ENCODE measurements around the gene CYLD. TPM values are rescaled to one million over a fixed set of nuclear protein-coding genes. Genes with fewer than 3 reads are reported as not detected.

The CYLD gene
- total RNA-seq, 2 experiments from 2014 or later, result 143 to 146 TPM

DNA sequence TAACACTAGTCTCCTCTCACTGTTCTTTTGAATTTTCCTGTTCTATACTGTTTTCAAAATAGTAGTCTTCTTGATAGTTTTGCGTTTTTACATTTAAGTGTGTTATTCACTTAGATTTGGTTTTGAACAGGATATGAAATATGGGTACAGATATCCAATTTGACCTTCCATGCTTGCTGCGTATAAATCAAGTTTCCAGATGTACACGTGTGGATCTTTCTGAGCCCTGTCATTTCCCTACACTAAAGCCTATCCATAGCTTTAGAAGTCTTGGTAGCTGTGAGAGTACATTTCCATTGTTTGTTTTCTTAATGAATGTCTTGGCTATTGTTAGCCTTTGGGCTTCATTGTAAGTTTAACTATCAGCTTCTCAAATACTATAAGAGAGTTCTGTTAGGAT, 20.4 kb downstream of the CYLD start:
- ChIA-PET POLR2A (no interaction called here), CTCF (no interaction called here)

DNA sequence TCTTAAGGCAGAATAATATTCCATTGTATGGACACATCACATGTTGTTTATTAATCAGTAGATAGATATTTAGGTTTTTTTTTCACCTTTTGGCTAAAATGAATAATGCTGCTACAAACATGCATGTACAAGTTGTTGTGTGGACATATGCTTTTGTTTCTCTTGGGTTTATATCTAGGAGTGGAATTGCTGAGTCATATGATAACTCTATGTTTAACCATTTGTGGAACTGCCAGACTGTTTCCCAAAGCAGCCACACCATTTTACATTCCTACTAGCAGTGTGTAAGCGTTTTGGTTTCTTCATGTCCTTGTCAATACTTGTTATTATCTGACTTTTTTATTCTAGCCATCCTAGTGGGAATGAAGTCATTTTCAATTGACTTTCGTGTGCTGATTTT, 21.3 kb downstream of the CYLD start:
- CTCF ChIA-PET, result no interaction called here
- POLR2A ChIA-PET, result no interaction called here

DNA sequence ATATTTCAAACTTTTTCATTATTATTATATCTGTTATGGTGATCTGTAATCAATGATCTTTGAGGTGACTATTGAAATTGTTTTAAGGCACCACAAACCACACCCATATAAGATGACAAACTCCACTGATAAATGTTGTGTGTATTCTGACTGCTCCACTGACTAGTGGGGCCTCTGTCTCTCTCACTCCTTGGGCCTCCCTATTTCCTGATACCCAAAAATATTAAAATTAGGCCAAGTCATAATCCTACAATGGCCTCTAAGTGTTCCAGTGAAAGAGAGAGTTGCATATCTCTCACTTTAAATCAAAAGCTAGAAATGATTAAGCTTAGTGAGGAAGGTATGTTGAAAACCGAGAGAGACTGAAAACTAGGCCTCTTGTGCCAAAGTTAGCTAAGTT, 23.4 kb downstream of the CYLD start:
- CTCF ChIA-PET, result interaction anchor here (1.0 to 2.3 kb wide), 4 partner anchors 10 to 98 kb away, joined by 3 to 12 read pairs (median 4); no protein-coding TSS in a partner anchor
- POLR2A ChIA-PET, result no interaction called here

DNA sequence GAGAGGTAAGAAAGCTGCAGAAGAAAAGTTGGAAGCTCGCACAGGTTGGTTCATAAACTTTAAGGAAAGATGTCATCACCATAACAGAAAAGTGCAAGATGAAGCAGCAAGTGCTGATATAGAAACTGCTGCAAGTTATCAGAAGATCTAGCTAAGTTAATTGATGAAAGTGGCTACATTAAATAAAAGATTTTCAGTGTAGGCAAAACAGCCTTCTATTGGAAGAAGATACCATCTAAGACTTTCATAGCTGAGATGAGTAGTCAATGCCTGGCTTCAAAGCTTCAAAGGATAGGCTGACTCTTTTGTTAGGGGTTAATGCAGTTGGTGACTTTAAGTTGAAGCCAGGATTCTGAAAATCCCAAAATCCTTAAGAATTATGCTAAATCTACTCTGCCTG, 24.0 kb downstream of the CYLD start:
- ChIA-PET CTCF (interaction anchor here (1.0 to 2.3 kb wide), 4 partner anchors 9 to 99 kb away, joined by 3 to 12 read pairs (median 4); no protein-coding TSS in a partner anchor), POLR2A (no interaction called here)

DNA sequence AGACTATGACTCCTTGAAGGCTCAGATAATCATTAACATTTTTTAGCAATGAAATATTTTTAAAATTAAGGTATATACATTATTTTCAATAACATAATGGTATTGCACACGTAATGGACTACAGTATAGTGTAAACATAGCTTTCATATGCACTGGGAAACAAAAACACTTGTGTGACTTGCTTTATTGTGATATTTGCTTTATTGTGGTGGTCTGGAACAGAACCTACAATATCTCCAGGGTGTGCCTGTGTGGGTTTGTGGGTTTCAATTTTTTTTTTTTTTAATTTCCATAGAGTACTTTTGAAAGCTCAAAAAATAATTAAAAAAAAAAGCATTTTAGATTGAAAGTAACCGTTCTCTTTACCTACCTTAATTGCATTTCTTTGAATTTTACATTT, 25.3 kb downstream of the CYLD start:
- ChIA-PET CTCF (no interaction called here), POLR2A (interaction anchor here (0.6 kb wide), 1 partner anchor 57 kb away, joined by 3 read pairs; no protein-coding TSS in a partner anchor)

DNA sequence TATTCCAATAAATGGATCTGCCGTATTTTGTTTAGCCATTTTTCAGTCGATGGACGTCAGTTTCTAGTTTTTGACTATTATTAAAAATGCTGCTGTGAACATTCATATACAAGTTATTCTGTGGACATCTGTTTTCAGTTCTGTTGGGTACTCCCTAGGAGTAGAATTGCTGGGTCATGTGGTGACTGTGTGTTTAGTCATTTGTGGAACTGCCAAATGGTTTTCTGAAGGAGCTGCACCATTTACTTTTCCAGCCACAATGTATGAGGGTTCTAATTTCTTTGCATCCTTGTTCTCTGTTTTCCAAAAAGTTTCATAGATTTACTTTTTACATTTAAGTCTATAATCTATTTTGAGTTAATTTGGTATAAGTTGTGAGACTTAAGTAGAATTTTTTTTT, 29.5 kb downstream of the CYLD start:
- POLR2A ChIA-PET, result no interaction called here
- CTCF ChIA-PET, result no interaction called here

DNA sequence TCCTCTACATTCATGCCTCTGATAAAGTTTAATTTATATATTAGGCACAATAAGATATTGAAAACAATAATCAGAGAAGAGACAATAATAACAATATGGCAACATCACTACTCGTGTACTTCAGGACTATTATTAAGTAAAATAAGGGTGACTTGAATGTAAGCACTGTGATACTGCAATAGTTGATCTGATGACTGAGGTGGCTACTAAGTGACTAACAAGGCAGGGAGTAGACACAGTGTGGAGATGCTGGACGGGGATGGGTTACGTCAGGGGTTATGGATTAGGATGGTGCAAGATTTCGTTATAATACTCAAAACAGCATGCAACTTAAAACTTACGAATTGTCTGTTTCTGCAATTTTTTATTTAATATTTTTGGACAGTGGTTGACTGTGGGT, 32.5 kb downstream of the CYLD start:
- POLR2A ChIA-PET, result no interaction called here
- CTCF ChIA-PET, result interaction anchor here (1.3 kb wide), 1 partner anchor 9 kb away, joined by 3 read pairs; no protein-coding TSS in a partner anchor

DNA sequence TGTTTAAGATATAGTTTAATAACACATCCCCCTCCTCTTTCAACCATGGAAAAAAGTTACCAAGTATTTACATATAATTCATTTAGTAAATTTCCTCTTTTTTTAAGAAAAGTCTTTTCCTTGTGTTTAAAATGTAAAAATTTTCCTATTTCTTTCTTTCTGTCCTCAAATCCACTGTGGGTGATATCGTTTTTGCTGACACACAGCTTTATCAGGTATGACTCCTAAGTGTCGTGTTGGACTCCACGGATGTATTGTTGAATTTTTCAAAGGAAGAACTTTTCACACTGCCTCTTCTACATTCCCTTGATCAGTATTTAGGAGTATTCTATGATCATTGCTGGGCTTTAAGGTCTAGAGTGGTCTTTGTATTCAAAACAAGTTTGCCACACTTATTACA, 33.1 kb downstream of the CYLD start:
- ChIA-PET POLR2A (no interaction called here), CTCF (interaction anchor here (1.3 kb wide), 1 partner anchor 9 kb away, joined by 3 read pairs; no protein-coding TSS in a partner anchor)

DNA sequence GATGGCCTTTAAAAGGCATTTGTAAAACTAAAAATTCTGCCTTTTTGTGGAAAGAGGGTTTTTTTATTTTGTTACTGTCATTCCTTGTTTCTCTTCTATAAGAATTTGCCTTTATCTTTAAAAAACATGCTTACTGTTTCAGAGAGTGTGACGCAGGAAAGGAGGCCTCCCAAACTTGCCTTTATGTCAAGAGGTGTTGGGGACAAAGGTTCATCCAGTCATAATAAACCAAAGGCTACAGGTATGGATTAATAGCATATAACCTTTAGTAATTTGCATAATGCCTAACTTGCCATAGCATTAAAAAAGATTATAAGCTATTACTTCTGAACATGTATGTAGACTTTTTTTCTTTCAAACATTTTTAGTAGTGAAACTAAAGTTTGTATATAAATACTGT, 34.2 kb downstream of the CYLD start:
- ChIA-PET CTCF (interaction anchor here (1.3 kb wide), 1 partner anchor 10 kb away, joined by 3 read pairs; no protein-coding TSS in a partner anchor), POLR2A (no interaction called here)

DNA sequence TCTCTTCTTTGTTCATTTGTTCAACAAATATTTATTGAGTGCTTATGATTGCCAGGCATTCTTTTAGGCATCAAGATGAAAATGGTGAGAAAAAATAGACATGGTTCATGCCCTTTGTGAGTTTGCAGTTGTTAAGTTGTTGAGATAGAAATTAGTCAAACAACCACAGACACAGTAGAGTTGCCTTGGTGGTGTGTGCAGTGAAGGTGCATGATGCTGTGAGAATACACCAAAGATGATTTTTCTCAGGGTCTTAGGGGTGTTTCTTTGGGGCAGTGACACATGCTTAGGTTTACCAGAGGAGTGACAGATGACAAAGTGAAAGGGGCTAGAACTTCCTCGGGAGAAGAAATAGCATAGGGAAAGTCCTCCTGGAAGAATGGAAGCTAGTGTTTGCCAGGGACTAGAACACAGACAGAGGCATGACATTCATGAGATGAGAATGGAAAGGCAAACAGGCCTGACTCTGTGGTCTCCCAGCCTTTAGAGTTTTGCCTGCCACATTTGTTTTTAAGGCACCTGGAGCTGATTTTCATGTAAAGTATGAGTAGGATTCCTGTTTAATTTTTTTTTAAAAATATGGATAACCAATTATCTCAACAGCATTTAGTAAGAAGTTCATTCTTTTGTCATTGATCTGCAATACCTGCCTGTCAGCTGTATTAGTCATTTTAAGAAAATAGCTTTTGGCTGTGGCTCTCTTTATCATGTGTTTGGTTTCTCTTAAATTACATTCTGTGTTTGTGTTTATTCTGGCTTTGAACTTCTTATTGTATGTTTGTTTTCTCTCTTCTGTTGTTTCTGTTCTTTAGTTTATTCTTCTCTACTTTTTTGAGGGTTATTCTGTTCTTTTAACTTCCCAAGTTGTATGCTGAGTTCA, 36.6 kb downstream of the CYLD start:
- POLR2A ChIA-PET, result no interaction called here
- CTCF ChIA-PET, result interaction anchor here (0.9 to 2.5 kb wide), 2 partner anchors 27 to 28 kb away, joined by 4 to 12 read pairs; no protein-coding TSS in a partner anchor

DNA sequence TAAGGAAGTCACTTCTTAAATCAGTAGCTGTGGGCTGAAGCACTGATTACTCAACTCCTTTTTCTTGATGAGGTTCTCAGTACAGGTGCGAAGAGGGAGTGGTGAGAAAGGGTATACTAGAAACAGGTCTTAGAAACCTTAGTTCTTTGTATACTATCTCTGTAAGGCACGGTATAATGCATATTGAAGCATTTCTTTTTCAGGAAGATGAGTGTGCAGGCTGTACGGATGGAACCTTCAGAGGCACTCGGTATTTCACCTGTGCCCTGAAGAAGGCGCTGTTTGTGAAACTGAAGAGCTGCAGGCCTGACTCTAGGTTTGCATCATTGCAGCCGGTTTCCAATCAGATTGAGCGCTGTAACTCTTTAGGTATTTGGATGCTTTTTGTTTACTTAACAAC, 39.2 kb downstream of the CYLD start:
- CTCF ChIA-PET, result interaction anchor here (1.3 to 2.5 kb wide), 3 partner anchors 10 to 118 kb away, joined by 3 to 12 read pairs (median 4); no protein-coding TSS in a partner anchor
- POLR2A ChIA-PET, result no interaction called here

DNA sequence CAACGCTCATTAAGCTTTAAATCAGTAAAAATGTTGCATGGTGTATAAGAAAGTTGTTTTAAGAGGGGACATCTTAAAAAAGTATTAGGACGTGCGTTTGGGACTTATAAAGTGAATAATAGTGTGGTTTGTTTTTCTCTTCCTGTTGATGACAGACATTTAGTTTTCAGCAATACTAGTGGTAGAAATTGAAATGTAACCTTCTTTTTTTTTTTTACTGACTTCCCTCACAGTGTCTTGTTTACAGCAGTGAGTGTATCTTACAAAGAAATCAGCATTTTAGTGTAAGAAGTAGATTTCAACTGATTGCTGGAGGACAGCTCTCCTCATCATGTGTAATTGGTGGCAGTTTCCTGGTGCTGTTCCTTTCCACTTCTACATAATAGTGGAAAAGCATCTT, 39.6 kb downstream of the CYLD start:
- ChIA-PET CTCF (interaction anchor here (1.7 to 2.5 kb wide), 2 partner anchors 24 to 118 kb away, joined by 4 to 12 read pairs; no protein-coding TSS in a partner anchor), POLR2A (no interaction called here)

DNA sequence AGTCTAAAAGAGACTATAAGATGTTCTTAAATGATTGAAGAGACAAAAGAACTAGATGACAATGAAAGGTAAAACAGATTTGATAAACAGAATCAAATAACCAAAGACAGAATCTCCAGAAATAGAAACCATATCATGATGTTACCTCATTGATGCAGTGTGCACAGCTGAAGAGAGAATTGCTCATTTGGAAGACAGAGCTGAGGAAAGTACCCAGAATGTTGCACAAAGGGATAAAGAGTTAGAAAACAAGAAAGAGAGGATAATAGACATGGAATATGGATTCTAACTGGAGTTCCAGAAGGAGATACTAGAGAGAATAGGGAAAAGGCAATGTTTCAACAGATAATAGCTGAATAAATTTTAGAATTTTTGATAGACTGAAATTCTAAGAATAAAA, 47.9 kb downstream of the CYLD start:
- POLR2A ChIA-PET, result no interaction called here

DNA sequence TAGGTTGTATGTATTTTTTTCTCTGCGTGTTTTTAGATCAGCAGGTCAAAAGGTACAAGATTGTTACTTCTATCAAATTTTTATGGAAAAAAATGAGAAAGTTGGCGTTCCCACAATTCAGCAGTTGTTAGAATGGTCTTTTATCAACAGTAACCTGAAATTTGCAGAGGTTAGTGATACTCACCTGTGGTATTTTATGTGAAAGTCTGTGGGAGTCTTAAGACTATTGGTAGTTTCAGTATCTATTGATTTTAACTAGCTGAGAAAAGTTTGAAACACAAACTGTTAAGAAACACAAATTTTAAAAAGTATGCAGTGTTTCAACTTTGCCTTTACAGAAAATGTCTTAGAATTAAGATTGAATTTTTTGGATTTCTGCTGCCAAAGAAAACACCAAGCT, 49.6 kb downstream of the CYLD start:
- ChIA-PET POLR2A (no interaction called here), CTCF (interaction anchor here (0.5 to 1.0 kb wide), 2 partner anchors 11 to 15 kb away, joined by 3 read pairs; no protein-coding TSS in a partner anchor)

More for the DNA sequence above, 47.9 kb downstream of the CYLD start:
- CTCF ChIA-PET, result interaction anchor here (1.2 kb wide), 1 partner anchor 43 kb away, joined by 4 read pairs; no protein-coding TSS in a partner anchor

DNA sequence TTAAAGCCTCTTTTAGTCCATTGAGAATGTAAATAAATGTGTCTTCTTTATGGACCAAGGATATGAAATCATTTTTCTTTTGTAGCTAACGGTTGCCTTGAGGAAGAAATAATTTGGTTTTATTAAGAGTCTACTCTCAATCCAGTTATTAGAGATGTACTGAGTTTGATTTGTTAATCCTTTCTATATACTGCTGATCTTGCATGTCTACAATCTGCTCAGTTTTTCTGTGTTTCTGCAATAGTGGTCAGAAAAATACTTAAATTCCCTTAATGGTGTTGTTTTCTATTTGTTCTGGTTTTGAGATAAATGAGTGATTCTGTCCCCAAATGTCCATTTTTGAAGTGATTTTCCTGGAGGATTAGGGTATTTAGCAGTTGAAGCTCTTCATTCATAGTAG, 54.9 kb downstream of the CYLD start:
- ChIA-PET POLR2A (no interaction called here), CTCF (interaction anchor here (1.8 kb wide), 1 partner anchor 10 kb away, joined by 7 read pairs; no protein-coding TSS in a partner anchor)

DNA sequence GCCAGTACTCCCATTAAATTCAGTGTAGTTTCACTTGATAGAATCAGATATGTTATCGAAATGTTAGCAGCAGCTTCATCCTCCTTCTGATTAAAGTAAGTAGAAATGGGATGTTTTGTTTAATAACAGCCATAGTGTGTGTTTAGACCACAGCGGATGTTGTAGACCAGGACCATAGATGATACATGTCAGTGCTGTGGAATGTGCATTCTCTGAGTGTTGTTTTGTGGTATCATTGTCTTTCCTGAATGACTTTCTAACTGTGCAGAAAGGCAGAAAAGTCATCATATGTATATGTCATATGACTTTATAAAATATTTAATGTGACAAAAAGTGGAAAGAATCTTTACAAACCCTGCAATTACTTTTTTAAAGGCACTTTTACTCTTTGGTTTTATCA, 55.6 kb downstream of the CYLD start:
- POLR2A ChIA-PET, result no interaction called here
- CTCF ChIA-PET, result interaction anchor here (1.8 kb wide), 1 partner anchor 9 kb away, joined by 7 read pairs; no protein-coding TSS in a partner anchor

DNA sequence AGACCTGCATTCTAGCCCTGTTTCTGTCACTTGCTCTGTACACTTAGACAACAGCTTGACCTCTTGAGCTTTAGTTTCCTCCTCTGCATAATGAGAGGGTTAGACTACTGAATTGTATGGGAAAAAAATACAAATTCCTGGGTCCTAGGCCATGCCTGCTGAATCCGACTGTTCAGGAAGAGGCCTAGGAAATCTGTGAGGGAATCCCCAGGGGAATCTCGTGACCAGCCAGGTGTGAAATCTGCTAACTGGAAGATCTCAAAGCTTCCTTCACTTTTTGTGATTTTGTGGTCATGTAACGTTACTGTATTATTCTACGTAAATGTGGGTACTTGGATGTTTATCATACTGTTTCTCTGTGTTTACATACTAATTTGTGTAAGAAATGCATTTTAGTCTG, 58.2 kb downstream of the CYLD start:
- POLR2A ChIA-PET, result no interaction called here

DNA sequence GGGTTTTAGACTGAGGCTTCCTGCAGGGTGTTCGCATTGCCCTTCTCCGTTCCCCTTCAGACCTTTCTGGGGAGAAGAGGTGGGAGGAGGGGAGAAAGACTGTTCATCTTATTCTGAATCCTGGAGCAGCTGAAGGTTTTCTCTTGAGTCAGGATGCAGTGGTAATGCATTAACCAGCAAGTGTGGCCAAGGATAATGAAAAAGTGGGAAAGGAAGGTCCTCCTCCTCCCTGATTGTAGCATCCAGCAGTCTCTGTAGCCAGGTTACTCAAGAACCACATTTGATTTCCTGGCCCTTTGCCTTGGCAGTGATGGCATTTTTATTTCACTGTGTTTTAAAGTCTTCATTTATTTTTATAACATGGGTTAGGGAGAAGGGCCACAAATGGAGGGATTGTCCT, 59.1 kb downstream of the CYLD start:
- ChIA-PET CTCF (interaction anchor here (6.6 kb wide), 1 partner anchor 133 kb away, joined by 104 read pairs; no protein-coding TSS in a partner anchor), POLR2A (no interaction called here)

More for the DNA sequence above, 58.2 kb downstream of the CYLD start:
- CTCF ChIA-PET, result no interaction called here

DNA sequence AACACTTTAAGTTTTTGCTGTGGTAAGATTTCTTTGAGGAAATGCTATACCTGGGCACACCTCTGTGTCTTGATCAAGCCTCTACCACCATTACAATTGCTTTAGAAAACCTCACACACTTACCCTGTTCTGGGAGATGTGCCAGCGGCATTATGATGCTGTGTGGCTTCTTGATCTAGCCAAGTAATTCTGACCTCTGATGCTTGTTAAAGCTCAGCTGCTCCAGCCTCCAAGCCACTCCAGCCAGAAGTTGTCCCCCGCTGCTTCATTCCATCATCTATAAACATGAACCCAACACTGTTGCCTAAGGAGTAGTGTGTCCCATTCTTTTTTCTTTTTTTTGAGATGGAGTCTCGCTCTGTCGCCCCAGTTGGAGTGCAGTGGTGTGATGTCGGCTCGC, 60.1 kb downstream of the CYLD start:
- CTCF ChIA-PET, result interaction anchor here (6.6 kb wide), 1 partner anchor 134 kb away, joined by 104 read pairs; no protein-coding TSS in a partner anchor
- POLR2A ChIA-PET, result interaction anchor here (0.9 kb wide), 1 partner anchor 136 kb away, joined by 4 read pairs; no protein-coding TSS in a partner anchor

DNA sequence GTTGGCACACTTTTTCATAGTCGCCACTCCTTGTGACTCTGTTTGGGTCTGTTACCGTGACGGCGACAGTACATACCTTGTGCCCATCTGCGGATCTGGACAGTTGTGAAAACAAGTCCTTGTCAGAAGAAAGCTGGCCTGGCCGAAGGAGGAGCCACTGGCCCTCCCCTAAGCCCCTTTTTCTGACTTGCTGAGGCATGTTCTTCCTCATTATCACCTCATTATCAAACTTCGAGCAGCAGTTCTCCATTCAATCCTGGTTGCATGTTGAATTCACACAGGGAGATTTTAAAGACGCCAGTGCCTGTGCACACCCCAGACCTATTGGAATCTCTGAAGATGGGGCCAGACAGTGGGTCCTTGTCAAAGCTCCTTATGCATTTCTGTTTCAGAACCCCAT, 61.1 kb downstream of the CYLD start:
- ChIA-PET CTCF (interaction anchor here (6.6 kb wide), 1 partner anchor 134 kb away, joined by 104 read pairs; no protein-coding TSS in a partner anchor), POLR2A (no interaction called here)

Measured in activated CD8-positive, alpha-beta memory T cell treated with anti-CD3 and anti-CD28 coated beads for 36 hours (primary cell).